ENCODE results near the gene B4GALNT1.

B4GALNT1 gene

DNA sequence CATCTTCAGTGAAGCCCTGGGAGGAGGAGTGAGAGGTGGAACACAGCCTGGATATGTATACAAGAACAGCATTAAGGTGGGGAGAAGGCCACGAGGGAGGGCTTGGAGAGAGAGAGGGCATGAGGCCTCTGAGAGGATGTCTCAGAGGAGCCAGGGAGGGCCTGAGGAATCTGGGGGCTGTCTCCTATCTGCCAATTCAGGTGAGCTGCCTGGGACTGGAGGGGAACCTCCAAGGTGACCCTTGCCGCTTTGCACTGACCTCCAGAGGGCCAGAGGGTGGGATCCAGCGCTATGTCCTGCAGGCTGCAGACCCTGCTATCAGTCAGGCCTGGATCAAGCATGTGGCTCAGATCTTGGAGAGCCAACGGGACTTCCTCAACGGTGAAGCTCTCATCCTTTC lies 17.4 kb downstream of the B4GALNT1 start:
- H3K9me3 ChIP-seq, result peaks cover 13% of the 10 kb centered on the region; the same call in 1 of the 2 replicates
- H3K36me3 ChIP-seq, result peaks cover 26% of the 10 kb centered on the region; the same call in 1 of the 2 replicates
- H3K4me1 ChIP-seq, result peaks cover 65% of the 10 kb centered on the region
- peaks cover 48% of the 10 kb centered on the region for H3K27me3 ChIP-seq
- peaks cover 15% of the 10 kb centered on the region for H4K20me1 ChIP-seq
- TF ChIP-seq Cebpa-rat (IDR thresholded peaks at IDR 0.05), result no peak
- H3K27ac ChIP-seq, result peak overlapping the region; percentile 94
- peak overlapping the region; percentile 94 for H3K4me2 ChIP-seq
- H3K4me3 ChIP-seq, result peak overlapping the region; percentile 46; the same call in 1 of the 2 replicates
- peak overlapping the region; percentile 75 for H3K9ac ChIP-seq

DNA sequence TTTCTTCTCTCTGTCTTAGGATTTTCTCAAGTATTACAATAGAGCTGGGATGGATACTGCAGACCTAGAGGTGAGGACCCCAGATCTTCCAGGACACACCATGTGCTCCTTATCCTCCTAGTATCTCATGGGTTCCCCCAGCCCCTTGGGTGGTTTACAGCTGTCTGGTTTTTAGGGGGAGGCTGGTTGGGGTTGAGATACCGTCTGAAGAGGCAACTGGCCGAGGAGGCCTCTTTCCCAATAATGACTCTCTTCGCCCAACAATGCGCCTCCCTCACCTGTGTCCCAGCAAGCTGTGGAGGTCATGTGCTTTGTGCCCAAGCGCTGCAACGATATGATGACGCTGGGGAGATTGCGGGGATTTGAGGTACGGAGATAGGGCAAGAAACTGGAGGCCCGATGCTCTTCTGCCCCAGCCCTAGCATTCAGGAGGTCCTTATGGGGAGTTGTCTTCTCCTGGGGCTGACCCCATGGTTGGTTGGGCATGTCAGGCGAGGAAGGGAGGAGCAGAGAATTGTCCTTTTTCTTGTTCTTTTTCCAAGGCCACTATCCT lies 18.0 kb downstream of the B4GALNT1 start:
- Histone ChIP-seq H3K4me1 (peaks cover 68% of the 10 kb centered on the region), H3K27me3 (peaks cover 48% of the 10 kb centered on the region), H3K27ac (peak overlapping the region; percentile 94), H3K9ac (peak overlapping the region; percentile 75), H3K4me2 (peak overlapping the region; percentile 94), H3K9me3 (peaks cover 13% of the 10 kb centered on the region; the same call in 1 of the 2 replicates), H4K20me1 (peaks cover 9% of the 10 kb centered on the region), H3K4me3 (peak overlapping the region; percentile 46), H3K36me3 (peaks cover 25% of the 10 kb centered on the region; the same call in 1 of the 2 replicates)
- TF ChIP-seq Cebpa-rat (IDR thresholded peaks at IDR 0.05), result no peak

- H3K9me3 ChIP-seq, result peaks cover 8% of the 10 kb centered on the region; the same call in 1 of the 2 replicates
- no peak for TF ChIP-seq Cebpa-rat (IDR thresholded peaks at IDR 0.05)
- H3K27ac ChIP-seq, result peak overlapping the region; percentile 94
- H3K4me3 ChIP-seq, result peak overlapping the region; percentile 50
- peaks cover 47% of the 10 kb centered on the region for H3K27me3 ChIP-seq
- peak overlapping the region; percentile 94 for H3K4me2 ChIP-seq
- peak overlapping the region; percentile 75 for H3K9ac ChIP-seq
- H4K20me1 ChIP-seq, result peaks cover 3% of the 10 kb centered on the region
- peaks cover 68% of the 10 kb centered on the region for H3K4me1 ChIP-seq
- peaks cover 18% of the 10 kb centered on the region; the same call in 1 of the 2 replicates for H3K36me3 ChIP-seq
Observed at GRCh38 chr12:57614178-57614947, 18.6 kb downstream of the B4GALNT1 start.

DNA sequence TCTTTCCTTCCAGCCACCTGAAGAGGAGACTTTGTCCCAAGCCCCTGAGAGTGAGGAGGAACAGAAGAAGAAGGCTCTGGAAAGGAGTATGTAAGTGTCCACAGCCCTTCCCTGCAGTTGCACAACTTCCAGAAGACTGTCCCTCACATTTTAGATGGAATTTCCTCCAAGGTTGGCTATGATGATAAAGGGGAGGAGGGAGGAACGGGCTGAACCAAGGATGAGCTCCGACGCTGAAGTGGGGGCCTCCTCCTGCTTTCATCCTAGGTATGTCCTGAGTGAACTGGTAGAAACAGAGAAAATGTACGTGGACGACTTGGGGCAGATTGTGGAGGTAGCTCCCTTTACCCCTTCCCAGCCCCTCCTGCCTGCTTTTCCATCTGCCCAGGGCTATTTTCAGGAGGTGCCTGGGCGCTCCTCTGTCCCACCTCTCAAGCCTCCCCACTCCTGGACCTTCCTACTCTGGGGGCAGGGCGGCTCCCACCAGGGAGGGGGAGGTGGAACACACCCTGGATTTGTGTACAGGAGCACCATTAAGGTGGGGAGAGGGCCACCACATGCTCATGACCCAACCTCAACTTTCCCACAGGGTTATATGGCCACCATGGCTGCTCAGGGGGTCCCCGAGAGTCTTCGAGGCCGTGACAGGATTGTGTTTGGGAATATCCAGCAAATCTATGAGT lies 19.4 kb downstream of the B4GALNT1 start:
- Histone ChIP-seq H3K9ac (peak overlapping the region; percentile 70), H3K4me1 (peaks cover 71% of the 10 kb centered on the region), H4K20me1 (no peaks in the 10 kb centered on the region), H3K36me3 (peaks cover 17% of the 10 kb centered on the region; the same call in 1 of the 2 replicates), H3K9me3 (peaks cover 6% of the 10 kb centered on the region; the same call in 1 of the 2 replicates), H3K4me2 (peak overlapping the region; percentile 94), H3K4me3 (peak overlapping the region; percentile 50; the same call in 1 of the 2 replicates), H3K27me3 (peaks cover 47% of the 10 kb centered on the region), H3K27ac (peak overlapping the region; percentile 94)
- TF ChIP-seq Cebpa-rat (IDR thresholded peaks at IDR 0.05), result no peak

DNA sequence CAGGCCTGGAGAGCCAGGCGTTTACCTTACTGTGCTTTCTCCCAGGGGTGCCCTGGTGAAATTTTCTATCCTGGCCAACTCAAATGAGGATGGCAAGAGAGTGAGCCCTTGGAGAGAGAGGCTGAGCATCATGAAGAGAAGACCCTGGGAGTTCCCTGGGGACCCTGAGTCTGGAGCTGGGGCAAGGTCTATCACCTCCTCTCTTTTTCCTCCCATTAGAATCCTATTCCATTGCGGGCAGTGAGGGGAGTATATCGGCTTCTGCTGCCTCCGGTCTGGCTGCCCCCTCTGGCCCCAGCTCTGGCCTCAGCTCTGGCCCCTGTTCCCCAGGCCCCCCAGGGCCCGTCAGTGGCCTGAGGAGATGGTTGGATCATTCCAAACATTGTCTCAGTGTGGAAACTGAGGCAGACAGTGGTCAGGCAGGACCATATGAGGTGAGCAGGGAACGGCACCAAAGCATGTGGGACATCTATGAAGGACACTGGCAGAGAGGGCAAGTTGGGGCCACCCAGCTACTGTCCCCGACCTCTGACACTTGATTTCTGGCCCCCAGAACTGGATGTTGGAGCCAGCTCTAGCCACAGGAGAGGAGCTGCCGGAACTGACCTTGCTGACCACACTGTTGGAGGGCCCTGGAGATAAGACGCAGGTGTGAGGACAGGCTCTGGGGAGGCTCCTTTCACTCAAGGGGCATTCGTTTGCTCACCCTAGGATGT lies 20.1 kb downstream of the B4GALNT1 start:
- H3K4me3 ChIP-seq, result peak overlapping the region; percentile 72; the same call in 1 of the 2 replicates
- H3K27ac ChIP-seq, result peak overlapping the region; percentile 94
- H3K9me3 ChIP-seq, result peaks cover 4% of the 10 kb centered on the region; the same call in 1 of the 2 replicates
- TF ChIP-seq Cebpa-rat (IDR thresholded peaks at IDR 0.05), result no peak
- peak overlapping the region; percentile 94 for H3K4me2 ChIP-seq
- H3K9ac ChIP-seq, result peak overlapping the region; percentile 70
- H4K20me1 ChIP-seq, result no peaks in the 10 kb centered on the region
- peaks cover 47% of the 10 kb centered on the region for H3K27me3 ChIP-seq
- peaks cover 71% of the 10 kb centered on the region for H3K4me1 ChIP-seq
- H3K36me3 ChIP-seq, result peaks cover 17% of the 10 kb centered on the region; the same call in 1 of the 2 replicates

DNA sequence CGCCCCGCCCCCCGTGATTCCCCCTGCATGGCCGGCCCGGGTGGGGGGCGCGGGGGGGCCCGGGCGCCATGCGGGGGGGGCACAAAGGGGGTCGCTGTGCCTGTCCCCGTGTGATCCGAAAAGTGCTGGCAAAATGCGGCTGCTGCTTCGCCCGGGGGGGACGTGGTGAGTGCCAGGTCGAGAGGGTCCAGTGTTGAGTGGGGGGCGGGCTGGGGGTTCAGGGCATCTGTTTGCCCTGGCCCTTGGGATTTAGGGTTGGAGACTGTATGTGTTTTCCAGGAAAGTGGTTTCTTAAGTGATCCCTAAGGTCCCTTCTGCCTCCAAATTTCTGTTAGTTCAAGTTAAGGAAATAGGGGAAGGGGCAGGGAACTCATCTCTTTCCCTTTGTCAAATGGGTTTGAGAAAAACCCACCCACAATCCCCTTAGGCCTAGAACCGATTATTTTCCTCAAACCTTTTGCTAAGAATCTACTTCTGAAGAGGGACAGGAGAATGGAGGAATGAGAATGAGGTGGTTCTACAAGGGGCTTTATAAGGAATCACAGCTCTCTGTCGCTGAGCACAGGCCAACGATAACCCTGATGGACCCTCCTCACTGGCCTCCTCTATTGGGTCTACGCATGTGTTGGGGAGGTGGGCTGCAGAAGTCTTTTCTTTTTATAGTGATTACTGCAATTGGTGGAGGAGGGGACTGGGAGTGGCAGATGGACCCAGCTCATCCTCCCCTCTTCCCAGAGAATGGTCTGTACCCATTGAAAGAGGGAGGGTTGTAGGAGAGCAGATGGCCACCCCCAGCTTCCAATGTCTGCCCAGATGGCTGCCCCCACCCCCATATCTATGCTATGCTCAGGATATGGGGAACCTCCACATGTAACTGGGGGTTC lies 20.9 kb downstream of the B4GALNT1 start:
- no peak for TF ChIP-seq Cebpa-rat (IDR thresholded peaks at IDR 0.05)
- Histone ChIP-seq H3K4me3 (peak overlapping the region; percentile 72), H3K27ac (peak overlapping the region; percentile 94), H3K9me3 (no peaks in the 10 kb centered on the region), H3K36me3 (peaks cover 13% of the 10 kb centered on the region; the same call in 1 of the 2 replicates), H4K20me1 (no peaks in the 10 kb centered on the region), H3K27me3 (peaks cover 45% of the 10 kb centered on the region), H3K4me1 (peaks cover 71% of the 10 kb centered on the region), H3K4me2 (peak overlapping the region; percentile 94), H3K9ac (peak overlapping the region; percentile 60; the same call in 1 of the 2 replicates)

- H3K27me3 ChIP-seq, result peaks cover 53% of the 10 kb centered on the region
- no peak for TF ChIP-seq Cebpa-rat (IDR thresholded peaks at IDR 0.05)
- H3K4me2 ChIP-seq, result peak within 1 kb of the TSS; percentile 94
- H3K4me3 ChIP-seq, result peak within 1 kb of the TSS; percentile 72
- H3K9me3 ChIP-seq, result no peaks in the 10 kb centered on the region
- H3K27ac ChIP-seq, result peak within 1 kb of the TSS; percentile 94
- peaks cover 65% of the 10 kb centered on the region for H3K4me1 ChIP-seq
- H3K9ac ChIP-seq, result peak within 1 kb of the TSS; percentile 84
- no peaks in the 10 kb centered on the region for H4K20me1 ChIP-seq
- peaks cover 8% of the 10 kb centered on the region; the same call in 1 of the 2 replicates for H3K36me3 ChIP-seq
Observed at GRCh38 chr12:57611108-57611826, 21.7 kb downstream of the B4GALNT1 start, which contains the start of gene ARHGEF25. Gene ARHGEF25, plus strand, starts transcription at chr12:57611435. Its CDS starts 460 bp downstream, at chr12:57611895.
